Caco-2 (cell line): ENCODE measurements around the gene SH3BP4. TPM values are rescaled to one million over a fixed set of nuclear protein-coding genes. Genes with fewer than 3 reads are reported as not detected.

Source experiments
- BruUV-seq: library from RNA; stranded (reverse); fragments of 400-500 nt; replicated peaks from 2 replicates; lab custom pipeline; 2021; lab: Mats Ljungman, UMichigan
- CTCF ChIA-PET: fragments of 300-600 bp; sonication (Branson Sonifier 250); formaldehyde crosslinking; loops from one replicate; lab custom pipeline; 2022; ENCODE audit warnings: antibody characterized with exemption; lab: Charles Lee
- POLR2A ChIA-PET: fragments of 300-600 bp; sonication (Branson Sonifier 250); formaldehyde crosslinking; loops from one replicate; lab custom pipeline; 2022; ENCODE audit warnings: antibody characterized with exemption; lab: Charles Lee
- DNase-seq, 2 experiments: peaks; one replicate each; pipeline versions ENCODE4 v3.0.0 to v3.0.0-alpha.2; 2020 to 2022
- H3K27me3 ChIP-seq: replicated peaks from 2 replicates; pipeline ENCODE4 v1.6.0; 2011; ENCODE audit warnings: low read length; ENCODE audit not compliant: control insufficient read depth, insufficient read depth
- H3K36me3 ChIP-seq: 2 replicates; pipeline ENCODE4 v1.5.1; 2011; ENCODE audit warnings: low read length; ENCODE audit not compliant: control insufficient read depth, insufficient read depth
- H3K4me1 ChIP-seq: fragments of 250-450 bp; sonication (Bioruptor Pico); 2 replicates; pipeline ENCODE4 v1.5.1; 2020; ENCODE audit warnings: mild to moderate bottlenecking
- H3K4me3 ChIP-seq: 2 replicates; pipeline ENCODE4 v1.5.1; 2011; ENCODE audit warnings: low read depth, mild to moderate bottlenecking, control low read depth, low read length
- H3K9me3 ChIP-seq: fragments of 250-450 bp; sonication (Bioruptor Pico); 2 replicates; pipeline ENCODE4 v1.5.1; 2020; ENCODE audit warnings: mild to moderate bottlenecking, moderate library complexity
- H3K27ac Mint-ChIP-seq: one replicate; pipeline ENCODE4 v1.8.0; 2022; ENCODE audit warnings: mixed read lengths; ENCODE audit not compliant: unreplicated experiment
- H3K27me3 Mint-ChIP-seq: one replicate; pipeline ENCODE4 v1.8.0; 2022; ENCODE audit warnings: mixed read lengths; ENCODE audit not compliant: insufficient read depth, unreplicated experiment
- H3K36me3 Mint-ChIP-seq: one replicate; pipeline ENCODE4 v1.8.0; 2022; ENCODE audit warnings: mild to moderate bottlenecking, mixed read lengths; ENCODE audit not compliant: insufficient read depth, unreplicated experiment
- H3K4me1 Mint-ChIP-seq: one replicate; pipeline ENCODE4 v1.8.0; 2022; ENCODE audit warnings: low read depth, mixed read lengths; ENCODE audit not compliant: unreplicated experiment
- H3K4me3 Mint-ChIP-seq: one replicate; pipeline ENCODE4 v1.8.0; 2022; ENCODE audit warnings: mild to moderate bottlenecking, moderate library complexity, mixed read lengths; ENCODE audit not compliant: unreplicated experiment
- H3K9me3 Mint-ChIP-seq: one replicate; pipeline ENCODE4 v1.8.0; 2022; ENCODE audit warnings: mixed read lengths; ENCODE audit not compliant: unreplicated experiment
- CTCF ChIP-seq, 2 experiments: fragments of 200-600 bp in 1 of 2; IDR thresholded peaks; 1 replicate in 1 of 2; 2 replicates in 1 of 2; pipeline versions ENCODE4 v1.5.1 to v1.8.0; 2011 to 2022; ENCODE audit warnings: antibody characterized with exemption in 1 of 2, control low read depth in 1 of 2, inconsistent platforms in 1 of 2, low read depth in 1 of 2, low read length in 1 of 2, mild to moderate bottlenecking in 1 of 2, moderate library complexity in 1 of 2; ENCODE audit not compliant: insufficient read depth in 1 of 2, severe bottlenecking in 1 of 2, unreplicated experiment in 1 of 2
- intact Hi-C: fragments of 100-400 bp; cut with micrococcal nuclease; formaldehyde crosslinking; loops from one replicate; pipeline ENCODE4 v1.10.0; 2022; ENCODE audit not compliant: unreplicated experiment
- total RNA-seq: library from RNA; stranded (reverse); gene quantifications from 2 replicates; pipeline ENCODE4 v1.2.3, GENCODE V29; 2022

The SH3BP4 gene
- total RNA-seq, 1 experiment from 2014 or later: 29.9 TPM

DNA sequence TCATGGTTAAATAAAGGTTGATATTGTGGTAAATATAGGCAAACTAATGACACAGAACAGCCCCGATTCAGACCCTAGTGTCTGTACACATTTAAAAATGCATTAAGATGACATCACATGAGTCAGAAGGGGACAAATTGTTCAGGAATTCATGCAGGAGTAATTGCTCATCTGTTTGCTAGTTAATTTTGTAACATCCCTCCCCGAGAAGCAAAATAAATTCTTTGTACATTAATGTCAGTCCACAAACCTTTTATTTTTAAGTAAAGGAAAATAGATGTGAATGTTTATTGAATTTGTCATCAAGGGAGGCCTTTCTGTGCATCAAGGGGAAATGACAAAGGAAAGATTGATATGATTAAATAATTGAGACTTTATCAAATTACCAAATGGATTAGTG lies 69.9 kb downstream of the SH3BP4 start:
- H3K27ac Mint-ChIP-seq: no peak overlapping the region
- POLR2A ChIA-PET: no interaction called here
- H3K36me3 Mint-ChIP-seq: peaks cover 28% of the 10 kb centered on the region
- CTCF ChIA-PET: no interaction called here
- intact Hi-C loops: no loop called here
- BruUV-seq: no TSS peak
- H3K9me3 Mint-ChIP-seq: no peaks in the 10 kb centered on the region
- DNase-seq: no peak
- peaks cover 22% of the 10 kb centered on the region for H3K4me1 Mint-ChIP-seq
- H3K36me3 ChIP-seq: no peaks in the 10 kb centered on the region
- no peak for TF ChIP-seq CTCF (IDR thresholded peaks at IDR 0.05; ENCODE audit: insufficient read depth in 1 of 2, low read depth in 1 of 2, low read length in 1 of 2, severe bottlenecking in 1 of 2, unreplicated experiment in 1 of 2)
- H3K4me1 ChIP-seq: peaks cover 28% of the 10 kb centered on the region
- H3K27me3 Mint-ChIP-seq: no peaks in the 10 kb centered on the region
- H3K9me3 ChIP-seq: no peaks in the 10 kb centered on the region
- H3K4me3 ChIP-seq: no peak overlapping the region
- H3K27me3 ChIP-seq: no peaks in the 10 kb centered on the region
- H3K4me3 Mint-ChIP-seq: no peak overlapping the region

DNA sequence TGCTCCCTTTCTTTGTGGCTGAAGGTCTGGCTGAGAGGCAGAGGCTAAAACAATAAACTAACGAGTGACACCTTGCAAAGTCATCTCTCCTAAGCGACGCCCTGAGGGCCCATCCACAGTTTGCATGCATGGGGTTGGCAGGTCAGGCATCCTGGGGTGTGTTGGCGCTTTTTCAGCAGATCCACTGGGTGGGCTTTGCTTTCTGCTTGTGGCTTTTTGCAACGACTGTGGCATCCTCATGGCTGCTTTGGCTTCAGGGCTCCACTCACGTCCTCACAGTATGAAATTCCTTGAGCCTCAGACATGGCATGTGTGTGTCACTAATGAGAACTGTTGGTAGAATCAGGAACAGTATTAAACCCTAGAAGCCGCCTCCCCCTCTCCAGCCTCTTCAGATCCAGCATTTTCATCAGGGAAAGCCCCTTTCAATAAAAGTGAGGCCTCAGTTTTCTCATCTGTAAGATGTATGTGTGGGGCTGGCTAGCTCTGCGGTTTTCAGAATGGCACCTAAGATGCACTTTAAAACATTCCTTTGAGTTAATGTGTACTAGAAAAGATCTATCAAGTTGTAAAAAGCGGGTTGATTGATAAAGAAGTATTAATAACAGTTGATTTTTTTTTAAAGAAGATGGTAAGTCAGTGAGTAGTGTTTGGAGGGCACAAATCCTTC lies 72.5 kb downstream of the SH3BP4 start:
- Mint-ChIP-seq H3K27me3 (no peaks in the 10 kb centered on the region), H3K27ac (no peak overlapping the region), H3K4me1 (peaks cover 22% of the 10 kb centered on the region), H3K9me3 (no peaks in the 10 kb centered on the region), H3K4me3 (no peak overlapping the region), H3K36me3 (peaks cover 18% of the 10 kb centered on the region)
- intact Hi-C loops: no loop called here
- BruUV-seq: no TSS peak
- Histone ChIP-seq H3K4me1 (peaks cover 31% of the 10 kb centered on the region), H3K4me3 (no peak overlapping the region), H3K27me3 (no peaks in the 10 kb centered on the region), H3K9me3 (no peaks in the 10 kb centered on the region), H3K36me3 (no peaks in the 10 kb centered on the region)
- ChIA-PET CTCF (no interaction called here), POLR2A (no interaction called here)
- no peak for TF ChIP-seq CTCF (IDR thresholded peaks at IDR 0.05; ENCODE audit: insufficient read depth in 1 of 2, low read depth in 1 of 2, low read length in 1 of 2, severe bottlenecking in 1 of 2, unreplicated experiment in 1 of 2)
- DNase-seq: no peak

DNA sequence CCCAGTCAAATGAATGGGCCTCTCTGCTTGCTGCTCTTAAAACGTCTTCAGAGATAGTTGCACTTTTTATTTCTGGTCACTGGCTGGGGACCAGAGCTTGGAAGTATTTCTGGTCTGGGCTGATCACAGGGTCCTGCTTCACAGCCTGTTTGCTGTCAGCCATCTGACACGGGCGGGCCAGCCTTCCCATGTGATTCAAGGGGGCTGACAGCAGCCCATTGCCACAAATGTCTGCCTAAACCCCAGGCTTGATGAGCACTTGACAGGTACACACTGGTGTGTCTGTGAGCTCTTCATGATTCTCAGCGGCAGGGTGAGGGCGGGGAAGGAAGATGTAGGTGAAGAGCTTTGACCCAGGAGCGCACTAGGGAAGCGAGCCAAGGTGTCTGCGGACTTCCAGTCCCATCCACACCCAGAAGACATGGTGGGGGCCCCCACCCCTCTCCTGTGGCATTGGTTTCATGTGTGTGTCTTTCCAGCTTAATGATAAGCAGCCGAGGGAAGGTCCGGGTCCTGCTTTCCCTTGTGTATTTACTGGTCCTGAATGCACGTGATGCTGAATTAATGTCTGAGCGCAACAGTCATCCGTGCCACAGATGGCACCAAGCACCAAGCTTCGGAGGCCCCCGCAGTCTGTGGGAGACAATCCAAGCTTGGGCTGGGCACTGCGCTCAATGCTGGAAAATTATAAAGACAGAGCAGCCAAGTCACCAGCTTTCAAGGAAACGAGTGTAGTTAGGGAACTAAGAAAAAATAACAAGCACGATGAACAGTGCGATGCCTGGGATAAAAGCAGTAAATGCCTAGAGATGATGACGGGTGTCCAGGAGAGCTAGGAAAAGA lies 73.3 kb downstream of the SH3BP4 start:
- peaks cover 17% of the 10 kb centered on the region for H3K36me3 Mint-ChIP-seq
- H3K4me1 ChIP-seq: peaks cover 31% of the 10 kb centered on the region
- ChIA-PET CTCF (no interaction called here), POLR2A (no interaction called here)
- H3K4me3 ChIP-seq: no peak overlapping the region
- H3K36me3 ChIP-seq: no peaks in the 10 kb centered on the region
- TF ChIP-seq CTCF (IDR thresholded peaks at IDR 0.05; ENCODE audit: insufficient read depth in 1 of 2, low read depth in 1 of 2, low read length in 1 of 2, severe bottlenecking in 1 of 2, unreplicated experiment in 1 of 2): no peak
- no peaks in the 10 kb centered on the region for H3K27me3 ChIP-seq
- H3K4me1 Mint-ChIP-seq: peaks cover 28% of the 10 kb centered on the region
- no peaks in the 10 kb centered on the region for H3K9me3 Mint-ChIP-seq
- no peaks in the 10 kb centered on the region for H3K27me3 Mint-ChIP-seq
- intact Hi-C loops: no loop called here
- H3K4me3 Mint-ChIP-seq: no peak overlapping the region
- DNase-seq: no peak
- no TSS peak for BruUV-seq
- no peaks in the 10 kb centered on the region for H3K9me3 ChIP-seq
- H3K27ac Mint-ChIP-seq: peak overlapping the region; percentile 59
